ENCODE results near the gene AK1. TPM values are rescaled to one million over a fixed set of nuclear protein-coding genes. Genes with fewer than 3 reads are reported as not detected.
A peak's percentile ranks its signal among the peaks of the same experiment; 100 is the strongest.

AK1 gene
- total and polyA plus RNA-seq, 9 of the 15 experiments (the other 6 are each of a cell fraction or from before 2014, with no cell fraction given) = 10.1 to 71.8 (median 39.0) TPM

DNA sequence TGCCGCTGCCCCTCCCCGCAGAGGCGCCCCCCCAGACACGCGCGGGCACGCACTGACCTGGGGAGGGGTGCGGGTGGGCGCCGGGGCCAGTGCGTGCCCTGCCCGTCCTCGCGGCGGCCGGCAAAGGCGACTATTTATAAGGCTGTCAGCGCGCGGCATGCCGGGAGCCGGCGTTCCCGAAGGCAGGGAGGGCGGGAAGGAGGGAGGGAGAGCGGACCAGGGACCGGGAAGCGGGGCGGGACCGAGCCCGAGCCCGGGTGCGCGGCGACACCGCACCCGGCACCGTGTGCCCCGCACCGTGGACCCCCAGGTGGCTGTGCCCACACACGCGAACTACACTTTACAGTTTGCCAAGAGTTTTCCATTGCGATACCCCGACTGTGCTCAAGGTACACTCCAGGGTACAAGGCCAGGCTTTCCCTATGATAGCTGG is at the start of gene AK1 (continued):
- no peak for TF ChIP-seq FOXM1 (IDR thresholded peaks at IDR 0.05; ENCODE audit: low read depth)
- 0 out of 2 replicates have a peak, but pooled peaks have one; percentile 41 for TF ChIP-seq FOXM1 (CRISPR knock-in tag; IDR thresholded peaks at IDR 0.05; ENCODE audit: low read depth)
- no peak for TF ChIP-seq DACH1 (IDR thresholded peaks at IDR 0.05; ENCODE audit: partially characterized antibody)
- TF ChIP-seq, protein P1, sequence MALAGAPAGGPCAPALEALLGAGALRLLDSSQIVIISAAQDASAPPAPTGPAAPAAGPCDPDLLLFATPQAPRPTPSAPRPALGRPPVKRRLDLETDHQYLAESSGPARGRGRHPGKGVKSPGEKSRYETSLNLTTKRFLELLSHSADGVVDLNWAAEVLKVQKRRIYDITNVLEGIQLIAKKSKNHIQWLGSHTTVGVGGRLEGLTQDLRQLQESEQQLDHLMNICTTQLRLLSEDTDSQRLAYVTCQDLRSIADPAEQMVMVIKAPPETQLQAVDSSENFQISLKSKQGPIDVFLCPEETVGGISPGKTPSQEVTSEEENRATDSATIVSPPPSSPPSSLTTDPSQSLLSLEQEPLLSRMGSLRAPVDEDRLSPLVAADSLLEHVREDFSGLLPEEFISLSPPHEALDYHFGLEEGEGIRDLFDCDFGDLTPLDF (CRISPR knock-in tag; IDR thresholded peaks at IDR 0.05) = no peak
- TF ChIP-seq, protein P2, sequence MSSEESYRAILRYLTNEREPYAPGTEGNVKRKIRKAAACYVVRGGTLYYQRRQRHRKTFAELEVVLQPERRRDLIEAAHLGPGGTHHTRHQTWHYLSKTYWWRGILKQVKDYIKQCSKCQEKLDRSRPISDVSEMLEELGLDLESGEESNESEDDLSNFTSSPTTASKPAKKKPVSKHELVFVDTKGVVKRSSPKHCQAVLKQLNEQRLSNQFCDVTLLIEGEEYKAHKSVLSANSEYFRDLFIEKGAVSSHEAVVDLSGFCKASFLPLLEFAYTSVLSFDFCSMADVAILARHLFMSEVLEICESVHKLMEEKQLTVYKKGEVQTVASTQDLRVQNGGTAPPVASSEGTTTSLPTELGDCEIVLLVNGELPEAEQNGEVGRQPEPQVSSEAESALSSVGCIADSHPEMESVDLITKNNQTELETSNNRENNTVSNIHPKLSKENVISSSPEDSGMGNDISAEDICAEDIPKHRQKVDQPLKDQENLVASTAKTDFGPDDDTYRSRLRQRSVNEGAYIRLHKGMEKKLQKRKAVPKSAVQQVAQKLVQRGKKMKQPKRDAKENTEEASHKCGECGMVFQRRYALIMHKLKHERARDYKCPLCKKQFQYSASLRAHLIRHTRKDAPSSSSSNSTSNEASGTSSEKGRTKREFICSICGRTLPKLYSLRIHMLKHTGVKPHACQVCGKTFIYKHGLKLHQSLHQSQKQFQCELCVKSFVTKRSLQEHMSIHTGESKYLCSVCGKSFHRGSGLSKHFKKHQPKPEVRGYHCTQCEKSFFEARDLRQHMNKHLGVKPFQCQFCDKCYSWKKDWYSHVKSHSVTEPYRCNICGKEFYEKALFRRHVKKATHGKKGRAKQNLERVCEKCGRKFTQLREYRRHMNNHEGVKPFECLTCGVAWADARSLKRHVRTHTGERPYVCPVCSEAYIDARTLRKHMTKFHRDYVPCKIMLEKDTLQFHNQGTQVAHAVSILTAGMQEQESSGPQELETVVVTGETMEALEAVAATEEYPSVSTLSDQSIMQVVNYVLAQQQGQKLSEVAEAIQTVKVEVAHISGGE (CRISPR knock-in tag; IDR thresholded peaks at IDR 0.05) = peak in 1 of 3 experiments; percentile 49; a peak in 2 of 6 replicates
- TF ChIP-seq ILF3 (IDR thresholded peaks at IDR 0.05; ENCODE audit: borderline replicate concordance) = no peak
